GM18873 (cell line): ENCODE measurements around the gene MRGPRG.

Source experiments
- ATAC-seq: cut with Tn5 transposase; IDR thresholded peaks from one replicate; pipeline ENCODE4 v1.9.1; 2021; ENCODE audit warnings: mild to moderate bottlenecking, moderate library complexity, moderate number of reproducible peaks; ENCODE audit not compliant: unreplicated experiment, low FRiP score

MRGPRG gene

DNA sequence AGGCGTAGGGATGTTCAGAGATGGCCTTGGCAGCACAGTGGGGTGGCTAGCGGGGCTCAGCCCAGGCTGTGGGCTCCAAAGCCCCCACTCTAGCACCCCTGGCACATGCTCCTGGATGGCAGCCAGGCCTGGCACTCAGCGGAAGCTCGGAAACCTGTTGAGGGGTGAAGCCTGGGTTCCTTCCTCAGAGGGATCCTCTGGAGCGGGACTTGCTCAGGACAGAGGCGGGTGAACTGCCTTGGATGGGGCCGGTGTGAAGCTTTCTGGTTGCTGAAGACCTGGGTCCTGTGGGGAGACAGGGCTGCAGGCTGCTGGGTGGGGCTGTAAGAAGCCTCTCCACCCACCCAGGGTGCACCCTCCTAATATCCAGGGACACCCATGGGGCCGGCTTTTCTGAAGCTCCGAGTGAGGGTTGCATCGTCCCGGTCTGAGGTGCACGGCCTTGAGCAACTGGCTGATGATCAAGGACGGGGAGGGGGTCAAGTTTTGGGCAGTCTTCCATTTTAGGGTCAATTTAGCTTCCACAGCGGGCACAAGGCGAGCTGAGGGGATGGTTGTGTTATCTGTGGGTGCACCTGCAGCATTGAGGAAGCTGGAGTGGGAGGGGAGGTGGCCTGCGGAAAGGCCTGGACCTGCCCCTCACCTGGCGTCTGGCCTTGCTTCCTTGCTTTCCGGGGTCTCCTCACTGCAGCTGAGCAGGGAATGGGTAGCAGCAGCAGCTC is 8.4 kb upstream of the MRGPRG start:
- ATAC-seq: no peak

DNA sequence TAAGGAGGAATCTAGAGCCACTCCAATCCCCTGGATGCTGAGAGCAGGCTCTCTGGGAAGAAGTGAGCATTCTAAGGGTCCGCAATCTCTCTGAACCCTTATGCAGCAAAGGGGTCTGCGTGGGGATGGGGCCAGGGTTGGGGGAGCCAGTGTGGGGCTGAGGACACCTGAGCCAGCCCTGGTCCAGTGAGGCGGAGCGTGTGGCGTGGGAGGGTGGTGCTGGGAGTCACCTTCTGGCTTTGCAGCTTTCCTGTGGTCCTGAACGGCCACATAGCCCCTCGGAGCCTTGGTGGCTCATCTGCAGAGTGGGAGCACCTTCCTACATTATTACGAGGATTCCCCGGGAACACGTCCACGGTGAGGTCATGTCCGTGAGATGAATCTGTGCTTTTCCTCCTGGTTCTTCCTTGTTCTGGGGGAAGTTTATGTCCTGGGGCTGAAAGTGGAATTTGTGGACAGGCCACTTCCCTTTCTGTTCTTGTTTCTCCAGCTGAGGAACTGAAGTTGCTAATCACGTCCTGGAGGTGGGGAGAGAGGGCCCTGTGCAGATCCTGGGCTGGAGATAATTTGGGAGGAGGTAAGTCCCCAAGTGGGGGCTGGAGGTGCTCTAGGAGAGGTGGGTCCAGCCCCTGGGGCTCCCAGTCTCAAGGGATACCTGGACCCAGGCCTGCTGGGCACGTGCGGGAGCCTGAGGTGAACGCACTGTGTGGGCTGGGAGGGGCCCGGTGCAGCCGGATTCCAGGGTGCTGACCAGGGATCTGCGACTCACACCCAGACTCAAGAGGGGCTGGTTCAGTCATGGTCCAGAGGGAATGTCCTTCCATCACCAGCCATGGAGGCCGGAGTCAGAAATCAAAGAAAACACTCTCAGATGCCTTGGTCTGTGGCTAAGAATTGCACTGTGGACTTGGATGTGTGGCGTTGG is 7.5 kb upstream of the MRGPRG start:
- ATAC-seq: no peak

DNA sequence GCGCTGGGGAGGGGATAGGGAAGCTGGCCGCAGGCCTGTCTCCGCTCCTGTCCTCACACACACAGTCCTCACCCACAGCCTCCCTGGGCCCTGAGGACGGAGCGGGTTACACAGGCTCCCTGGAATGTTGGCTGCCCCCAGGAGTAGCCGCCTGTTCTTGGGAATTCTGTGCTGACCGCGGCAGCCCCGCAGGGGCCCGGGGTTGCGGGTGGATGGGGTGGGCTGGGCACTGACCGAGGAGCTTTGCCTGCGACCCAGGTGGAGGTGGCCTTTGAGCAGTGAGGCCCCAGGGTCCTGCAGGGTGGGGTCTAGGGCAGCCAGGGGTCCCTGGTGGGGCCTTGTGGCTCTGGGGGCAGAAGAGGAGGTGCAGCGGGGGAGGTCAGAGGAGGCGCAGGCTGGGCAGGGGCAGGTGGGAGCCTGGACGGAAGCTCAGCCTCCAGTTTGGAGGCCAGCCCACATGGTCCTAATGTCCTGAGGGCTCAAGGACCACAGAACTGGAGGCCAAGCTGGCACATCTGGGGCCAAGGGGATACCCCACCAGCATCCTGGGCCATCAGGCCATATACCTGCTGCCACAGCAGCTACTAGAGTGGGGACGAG is 6.6 kb upstream of the MRGPRG start:
- no peak for ATAC-seq

DNA sequence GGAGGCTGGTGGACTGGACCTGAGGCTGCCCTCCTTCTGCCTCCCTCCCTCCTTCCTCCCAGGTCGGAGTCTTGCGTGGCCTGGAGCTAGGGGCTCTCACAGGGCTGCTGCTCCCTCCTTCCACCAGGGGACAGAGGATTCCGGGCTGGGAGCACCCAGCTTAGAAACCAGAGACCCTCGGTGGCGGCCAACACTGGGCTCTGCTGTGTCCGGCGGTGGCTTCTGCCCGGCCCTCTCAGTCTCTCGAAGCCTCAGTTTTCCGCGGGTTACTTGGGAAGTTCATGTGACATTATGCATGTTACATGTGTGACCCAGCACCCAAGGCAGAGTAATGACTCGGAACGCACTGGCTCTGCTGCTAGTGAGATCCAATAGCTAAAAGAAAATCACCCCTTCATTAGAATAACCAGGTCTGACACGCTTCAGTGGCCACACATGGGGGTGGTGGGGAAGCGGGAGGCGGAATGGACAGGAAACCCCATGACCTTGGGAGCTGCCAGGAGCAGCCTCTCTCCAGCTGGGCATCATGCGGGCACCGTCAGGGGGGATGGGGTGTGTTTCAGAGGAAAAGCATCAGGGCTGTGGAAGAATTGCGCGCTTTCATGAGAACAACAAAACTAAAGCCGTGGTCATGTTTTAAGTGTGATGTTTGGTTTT is 5.9 kb upstream of the MRGPRG start:
- ATAC-seq: no peak

DNA sequence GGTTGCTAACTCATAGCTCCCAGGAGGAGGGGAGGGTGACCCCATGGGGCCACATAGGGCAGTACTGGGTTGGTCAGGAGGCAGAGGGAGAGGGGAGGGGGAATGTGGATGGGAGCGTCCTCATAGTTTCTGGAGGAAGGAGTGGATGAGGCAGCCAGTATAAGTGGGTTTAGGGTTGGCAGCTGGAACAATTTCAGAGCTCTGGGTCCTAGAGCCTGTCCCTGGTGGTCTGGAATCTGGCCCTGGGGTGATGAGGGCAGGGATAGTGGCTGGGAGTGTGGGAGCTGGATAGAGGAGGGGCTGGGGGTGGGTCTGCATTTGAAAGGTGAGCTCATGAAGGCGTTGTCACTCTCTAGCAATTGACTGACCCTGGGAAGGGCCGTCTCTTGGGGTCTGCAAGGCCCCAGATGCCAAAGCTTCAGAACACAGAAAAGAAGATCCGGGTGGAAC is 5.3 kb upstream of the MRGPRG start:
- no peak for ATAC-seq

DNA sequence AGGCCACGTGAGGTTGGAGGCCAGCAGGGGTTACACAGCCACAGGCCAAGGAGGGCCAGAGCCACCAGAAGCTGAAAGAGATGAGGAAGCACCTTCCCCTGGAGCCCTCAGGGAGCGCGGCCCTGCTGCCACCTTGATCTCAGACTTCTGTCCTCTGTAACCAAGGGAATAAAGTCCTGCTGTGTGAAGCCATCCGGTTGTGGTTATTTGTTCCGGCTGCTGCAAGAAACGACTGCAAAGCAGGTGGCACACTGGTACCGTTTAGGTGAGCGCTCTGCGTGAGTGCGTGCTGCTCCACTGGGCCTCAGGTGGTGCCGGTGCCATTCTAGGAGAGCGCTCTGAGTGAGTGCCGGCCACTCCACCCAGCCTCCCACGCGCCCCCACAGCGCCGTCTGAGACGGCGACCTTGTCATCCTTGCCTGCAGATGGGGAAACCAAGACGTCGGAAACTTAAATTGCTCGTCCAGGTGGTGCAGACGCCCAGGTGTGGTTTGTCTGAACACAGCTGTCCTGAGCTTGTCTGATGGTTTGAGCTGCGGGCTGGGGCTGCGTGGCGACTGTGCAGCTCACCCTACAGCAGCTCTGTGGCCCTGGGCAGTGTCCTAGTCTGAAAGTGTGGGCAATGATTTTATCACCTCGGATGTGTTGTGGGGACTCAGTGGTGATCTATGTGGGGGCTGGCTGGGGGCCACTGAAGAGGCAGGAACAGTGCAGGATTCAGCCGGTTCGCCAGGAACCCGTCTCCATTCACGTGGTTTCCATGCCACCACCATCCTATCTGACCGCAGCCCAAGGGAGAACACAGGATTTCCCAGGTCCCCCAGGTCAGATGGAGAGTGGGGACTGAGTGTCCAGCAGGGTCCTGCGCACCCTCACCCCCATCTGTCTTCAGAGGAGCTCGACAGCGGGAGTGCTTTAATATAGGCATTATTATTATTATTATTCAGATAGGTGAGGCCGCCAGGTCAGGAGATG is 4.6 kb upstream of the MRGPRG start:
- ATAC-seq: no peak

DNA sequence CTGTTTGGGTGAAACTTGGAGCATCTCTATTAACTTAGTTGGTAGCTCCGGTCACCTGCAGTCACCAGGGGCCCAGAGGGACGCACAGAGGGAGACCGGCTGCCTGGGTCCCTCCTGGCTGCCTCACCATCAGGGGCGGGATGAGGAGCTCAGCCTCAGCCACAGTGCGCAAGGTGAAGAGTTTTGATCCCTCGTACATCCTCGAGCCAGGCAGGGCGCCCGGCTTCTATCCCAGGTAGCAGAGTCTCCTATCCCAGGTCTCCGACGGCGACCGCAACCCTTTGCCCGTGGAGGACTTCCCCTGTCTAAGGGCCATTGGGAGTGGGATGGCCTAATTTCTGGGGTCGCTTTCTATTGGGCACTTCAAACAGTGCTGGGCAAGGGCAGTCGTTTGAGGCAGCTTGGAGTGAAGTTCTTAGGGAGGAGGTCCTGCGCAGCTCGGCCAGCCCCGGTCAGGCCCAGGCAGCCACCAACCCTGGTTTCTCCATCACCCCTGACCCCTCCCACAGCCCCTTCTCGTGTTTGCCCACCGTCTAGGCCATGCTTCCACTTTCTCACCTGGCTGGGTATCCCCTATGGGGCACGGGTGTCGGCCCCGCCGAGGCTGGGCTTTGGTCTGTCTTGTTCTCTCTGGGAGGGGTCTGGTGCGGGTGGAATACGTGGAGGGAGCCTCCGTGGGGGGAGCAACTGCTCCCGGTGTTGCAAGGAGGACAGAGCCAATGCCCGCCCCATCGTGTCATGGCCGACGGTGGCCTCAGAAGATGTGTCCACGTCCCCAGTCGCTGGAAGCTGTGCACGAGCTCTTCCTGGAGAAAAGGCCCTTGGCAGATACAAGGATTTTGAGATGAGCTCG is 3.6 kb upstream of the MRGPRG start:
- no peak for ATAC-seq

DNA sequence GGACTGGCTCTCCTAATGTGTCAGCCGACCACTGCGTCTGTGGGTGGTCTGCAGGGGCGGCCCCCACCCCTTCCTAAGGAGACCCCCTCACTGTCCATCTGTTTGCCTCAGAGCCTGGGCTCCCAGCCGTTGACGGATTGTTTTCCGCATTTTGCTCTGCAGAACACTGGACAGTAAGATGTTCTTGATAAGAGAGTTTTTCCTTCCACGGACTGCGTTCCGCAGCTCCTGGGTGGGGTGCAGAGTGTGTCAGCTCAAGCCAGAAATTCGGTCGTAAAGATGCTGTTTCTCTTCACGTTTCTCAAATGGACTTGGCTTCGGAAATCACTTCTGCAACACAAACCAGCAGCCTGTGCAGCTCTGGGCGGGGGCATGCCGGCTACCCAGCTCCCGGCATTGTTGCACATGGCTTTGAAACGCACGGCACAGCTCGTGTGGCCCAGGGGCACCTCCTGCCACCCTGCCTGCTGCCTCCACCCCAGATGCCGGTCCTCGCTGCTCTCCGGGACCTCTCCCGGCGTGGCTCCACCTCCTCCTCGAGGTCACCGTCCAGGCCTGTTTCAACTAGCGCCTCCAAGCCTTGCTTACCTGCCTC is 2.9 kb upstream of the MRGPRG start:
- no peak for ATAC-seq

DNA sequence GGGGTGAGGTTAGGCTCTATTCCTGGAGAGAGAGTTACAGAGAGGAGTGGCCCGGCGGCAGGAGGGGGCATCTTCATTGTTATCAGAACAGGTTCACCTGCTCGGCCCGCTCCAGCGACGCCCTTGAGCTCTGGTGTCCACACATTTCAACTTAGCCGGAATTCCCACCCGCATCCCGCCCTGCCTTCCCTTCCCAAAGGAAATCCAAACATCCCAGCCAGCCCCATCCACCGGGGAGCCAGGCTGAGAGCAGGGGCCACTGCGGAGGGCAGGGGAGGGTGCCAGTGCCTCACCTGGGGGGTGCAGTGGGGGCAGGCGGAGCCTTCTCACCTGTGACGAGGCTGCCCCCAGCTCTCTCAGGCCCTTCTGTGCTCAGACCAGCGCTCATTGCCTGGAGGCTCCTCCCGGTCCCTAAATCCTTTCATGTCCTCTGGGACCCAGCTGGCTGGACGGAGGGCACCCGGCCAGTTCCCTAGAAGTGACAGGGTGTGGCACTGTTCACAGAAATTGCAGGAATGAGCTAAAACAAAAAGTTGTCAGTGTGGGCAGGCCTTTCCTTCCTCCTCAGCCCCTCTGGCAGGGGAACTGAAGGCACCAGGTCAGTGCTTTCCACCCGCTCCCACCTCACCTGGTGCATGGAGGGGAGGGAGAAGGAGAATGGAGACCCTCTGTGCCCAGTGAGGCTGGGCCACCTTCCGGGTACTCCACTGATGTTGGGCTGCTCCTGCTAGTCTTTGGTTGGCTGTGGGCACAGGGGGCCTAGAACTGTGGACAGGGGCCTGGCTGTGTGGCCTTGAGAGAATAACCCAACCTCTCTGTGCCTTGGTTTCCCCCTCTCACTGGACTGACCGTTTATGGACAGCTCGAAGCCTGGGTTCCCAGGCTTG is 2.2 kb upstream of the MRGPRG start:
- ATAC-seq: no peak

DNA sequence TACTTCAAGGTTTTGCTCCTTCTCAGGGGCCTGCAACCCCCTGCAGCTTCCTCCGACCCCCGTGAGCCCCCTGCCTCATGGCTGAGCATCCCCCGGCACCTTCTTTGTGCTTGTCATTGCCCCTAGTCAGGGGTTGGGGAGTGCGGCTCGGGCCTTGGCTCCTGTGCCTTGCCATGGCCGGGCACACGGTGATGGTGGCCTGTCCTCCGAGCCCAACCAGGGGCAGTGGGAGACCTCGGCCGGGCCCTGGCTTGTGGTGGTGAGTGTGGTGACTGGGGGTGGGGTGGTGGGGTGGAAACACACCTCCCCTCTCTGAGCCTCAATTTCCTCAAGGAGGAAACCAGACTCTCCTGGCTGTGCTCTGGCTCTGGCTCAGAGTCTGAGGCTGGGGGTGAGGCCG is 1.5 kb upstream of the MRGPRG start:
- ATAC-seq: no peak

DNA sequence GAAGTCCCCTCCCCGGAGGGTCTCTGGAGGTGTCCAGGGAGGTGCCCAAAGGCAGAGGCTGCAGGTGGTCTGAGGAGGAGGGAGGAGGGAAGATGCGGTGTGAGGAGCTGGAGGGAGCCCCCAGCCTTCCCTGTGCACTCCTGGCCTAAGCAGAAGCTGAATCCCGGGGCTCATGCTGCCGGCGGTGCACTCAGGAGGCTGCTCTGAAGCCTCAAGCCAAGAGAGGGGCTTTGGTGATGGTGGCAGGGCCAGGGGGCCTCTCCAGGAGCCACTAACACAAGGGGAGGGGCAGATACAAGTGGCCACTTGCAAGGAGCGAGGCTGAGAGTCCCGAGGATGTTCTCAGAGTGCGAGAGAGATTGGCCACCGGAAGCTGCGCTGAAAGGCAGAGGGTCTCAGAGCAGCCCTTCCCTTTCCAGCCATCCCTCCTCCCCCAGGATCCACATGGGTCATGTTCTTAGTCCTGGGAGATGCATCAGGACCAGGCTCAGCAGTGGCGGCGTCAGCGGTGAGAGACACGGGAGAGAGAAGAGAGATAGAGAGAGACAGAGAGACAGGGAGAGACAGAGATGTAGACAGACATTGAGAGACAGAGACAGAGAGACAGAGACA is 774 bp upstream of the MRGPRG start:
- ATAC-seq: no peak

DNA sequence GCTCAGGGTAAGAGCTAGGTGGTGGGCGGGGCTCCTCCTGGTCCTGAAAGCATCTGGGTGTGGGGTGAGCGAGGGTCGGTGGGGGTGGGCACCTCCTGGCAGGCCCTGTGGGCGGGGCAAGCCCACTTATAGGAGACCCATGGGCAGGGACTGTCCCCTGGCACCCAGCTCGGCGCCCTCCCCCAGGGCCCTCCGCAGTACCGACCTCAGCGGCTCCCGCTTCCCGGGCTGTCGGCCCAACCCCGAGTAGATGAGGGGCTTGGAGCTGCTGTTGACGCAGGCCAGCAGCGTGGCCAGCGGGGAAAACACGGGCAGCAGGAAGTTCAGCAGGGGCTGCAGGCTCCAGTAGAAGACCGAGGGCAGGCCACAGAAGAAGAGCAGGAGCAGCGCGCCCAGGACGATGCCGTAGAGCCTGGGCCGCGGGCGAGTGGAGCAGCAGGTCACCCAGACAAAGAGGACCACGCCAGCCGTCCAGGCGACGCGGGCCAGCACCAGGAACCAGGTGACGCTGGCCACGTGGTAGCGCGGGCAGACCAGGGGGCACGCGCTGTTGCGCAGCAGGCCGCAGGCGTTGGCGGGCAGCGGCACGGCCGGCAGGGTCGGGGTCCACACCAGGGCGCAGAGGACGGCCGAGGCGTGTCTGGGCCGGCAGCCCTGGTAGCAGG is 663 bp downstream of the MRGPRG start:
- no peak for ATAC-seq

DNA sequence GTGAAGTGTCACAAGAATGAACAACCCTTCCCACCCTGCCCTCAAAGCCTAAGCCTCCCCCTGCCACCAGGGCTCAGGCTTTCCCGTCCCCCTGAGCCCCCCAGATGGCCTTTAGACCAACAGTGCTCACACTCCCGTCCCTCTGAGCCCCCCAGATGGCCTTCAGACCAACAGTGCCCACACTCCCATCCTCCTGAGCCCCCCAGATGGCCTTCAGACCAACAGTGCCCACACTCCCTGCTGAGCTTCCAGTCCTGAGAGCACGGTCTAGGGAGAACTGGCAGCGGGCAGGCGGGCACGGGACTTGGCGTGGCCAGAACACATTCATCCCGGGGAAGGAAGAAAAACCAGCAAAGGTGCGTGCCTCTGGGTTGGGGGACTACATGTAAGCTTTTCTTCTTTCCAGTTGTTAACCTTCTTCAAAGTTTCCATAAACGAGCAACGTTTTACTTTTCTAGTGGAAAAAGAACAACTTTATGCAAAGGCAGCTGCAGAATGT is 2.5 kb downstream of the MRGPRG start:
- ATAC-seq: no peak

DNA sequence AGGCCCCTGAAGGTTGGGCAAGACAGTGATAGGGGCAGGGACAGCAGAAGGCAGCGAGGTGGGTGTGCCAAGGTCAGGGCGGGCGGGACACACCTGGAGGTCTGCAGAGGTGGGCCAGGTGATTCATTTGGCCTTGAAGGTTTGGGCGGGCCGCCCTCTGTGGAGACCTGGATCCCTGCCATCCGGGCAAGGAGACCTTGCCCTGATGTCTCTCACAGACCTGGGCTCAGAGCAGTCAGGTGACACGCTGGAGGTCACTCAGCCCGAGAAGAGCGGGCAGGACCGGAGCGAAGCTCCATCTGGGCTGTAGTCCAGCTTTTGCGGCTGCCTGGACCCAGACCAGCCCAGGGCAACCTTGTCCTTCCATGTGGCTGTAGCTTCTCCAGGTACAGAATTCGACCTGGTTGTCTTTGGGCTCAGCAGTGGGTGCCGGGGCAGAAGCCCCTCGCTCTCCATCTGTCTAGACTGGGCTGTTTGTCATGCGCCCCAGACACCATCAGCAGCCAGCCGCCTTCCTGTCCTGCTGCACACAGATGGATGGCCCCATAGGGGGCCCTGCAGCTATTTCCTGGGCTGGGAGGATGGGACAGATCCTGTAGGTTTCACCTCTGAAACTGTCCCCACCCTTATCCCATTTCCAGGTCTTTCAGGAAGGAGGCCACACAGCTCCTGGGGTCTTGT is 3.1 kb downstream of the MRGPRG start:
- ATAC-seq: no peak

DNA sequence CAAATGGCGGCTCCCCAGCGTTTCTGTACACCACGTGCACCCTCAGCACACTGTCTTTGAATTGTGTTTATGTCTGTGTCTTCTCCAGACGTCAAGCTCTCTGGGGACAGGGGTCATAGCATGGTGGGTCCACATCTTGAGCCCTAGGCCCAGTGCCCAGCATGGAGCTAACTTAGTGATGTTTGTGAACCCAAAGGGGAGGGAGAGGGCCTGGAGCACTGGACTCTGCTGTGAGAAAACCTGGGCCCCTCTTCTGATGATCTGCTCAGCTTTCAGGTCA is 4.3 kb downstream of the MRGPRG start:
- no peak for ATAC-seq
